GM10847 (cell line): ENCODE results near the gene TIAM2.

Experiments used
- POLR2A ChIP-seq: IDR thresholded peaks from 2 replicates; pipeline ENCODE4 v1.6.1; 2011; ENCODE audit not compliant: insufficient read length; ENCODE audit errors: extremely low read depth

The TIAM2 gene

DNA sequence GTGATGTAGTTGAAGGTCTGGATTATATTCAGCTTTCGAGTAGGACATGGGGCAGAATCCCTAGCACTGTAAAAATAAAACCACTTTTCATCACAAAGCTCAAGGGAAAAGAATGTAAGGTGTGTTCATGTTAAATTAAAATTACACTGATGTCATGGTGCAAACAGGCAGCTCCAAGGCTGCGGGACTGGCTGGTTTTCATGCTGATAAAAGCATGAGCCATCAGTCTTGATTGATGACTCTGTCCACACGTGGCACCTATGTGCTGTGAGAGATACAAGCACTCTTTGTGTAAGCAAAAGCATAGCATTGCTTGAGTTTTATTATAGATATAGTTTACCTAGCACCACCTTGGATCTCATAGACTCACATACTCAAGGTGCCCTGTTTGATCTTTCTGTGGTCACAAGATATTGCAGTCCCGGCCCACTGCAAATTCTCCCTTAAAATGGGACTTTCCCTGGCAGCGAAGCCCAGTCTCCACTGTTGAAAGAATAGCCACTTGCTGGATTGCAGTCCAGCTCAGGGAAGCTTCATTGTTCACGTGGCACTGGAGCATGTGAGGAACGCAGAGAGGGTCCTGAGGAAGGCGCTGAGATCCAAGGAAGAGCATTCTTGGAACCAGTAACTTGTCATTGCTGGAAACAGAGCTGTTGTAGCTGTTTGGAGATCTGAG is 90.6 kb downstream of the TIAM2 start:
- no peak for TF ChIP-seq POLR2A

DNA sequence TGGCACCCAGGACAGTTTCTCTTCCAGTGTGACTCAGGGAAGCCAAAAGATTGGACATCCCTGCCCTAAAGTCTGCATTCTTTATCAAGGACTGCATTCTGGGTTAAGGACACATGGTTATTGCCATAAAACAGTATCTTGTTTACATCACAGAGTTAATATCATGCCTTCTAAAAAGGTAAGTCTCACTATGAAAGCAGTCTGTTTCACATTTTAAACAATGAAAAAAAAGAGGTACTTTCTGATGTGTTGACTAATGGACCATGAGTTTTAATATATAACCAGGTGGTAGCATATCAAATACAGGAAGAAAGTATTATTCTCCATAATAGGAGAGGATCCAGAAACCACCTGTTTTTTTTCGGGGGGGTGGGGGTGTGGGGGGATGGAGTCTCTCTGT is 93.7 kb downstream of the TIAM2 start:
- TF ChIP-seq POLR2A: no peak

DNA sequence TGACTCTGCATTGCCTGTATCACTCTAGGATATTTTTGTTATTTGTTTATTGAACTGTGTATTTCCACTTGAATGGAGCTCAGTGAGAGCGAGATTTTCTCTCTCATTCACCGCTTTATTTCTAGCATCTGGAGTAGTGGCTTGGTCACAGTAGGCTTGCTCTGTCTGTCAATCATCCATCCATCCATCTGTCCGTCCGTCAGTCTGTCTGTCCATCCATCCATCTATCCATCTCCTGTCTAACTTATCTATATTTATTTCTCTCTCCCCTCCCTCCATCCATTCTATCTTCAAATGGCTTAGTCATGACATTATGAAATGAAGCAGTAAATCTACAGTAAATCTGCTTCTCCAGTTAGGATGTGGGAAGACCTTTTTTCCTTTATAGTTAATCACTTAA is 94.6 kb downstream of the TIAM2 start:
- TF ChIP-seq POLR2A: no peak

GRCh38 chr6:155090166-155090565 is 95.1 kb downstream of the TIAM2 start:
- TF ChIP-seq POLR2A: no peak

DNA sequence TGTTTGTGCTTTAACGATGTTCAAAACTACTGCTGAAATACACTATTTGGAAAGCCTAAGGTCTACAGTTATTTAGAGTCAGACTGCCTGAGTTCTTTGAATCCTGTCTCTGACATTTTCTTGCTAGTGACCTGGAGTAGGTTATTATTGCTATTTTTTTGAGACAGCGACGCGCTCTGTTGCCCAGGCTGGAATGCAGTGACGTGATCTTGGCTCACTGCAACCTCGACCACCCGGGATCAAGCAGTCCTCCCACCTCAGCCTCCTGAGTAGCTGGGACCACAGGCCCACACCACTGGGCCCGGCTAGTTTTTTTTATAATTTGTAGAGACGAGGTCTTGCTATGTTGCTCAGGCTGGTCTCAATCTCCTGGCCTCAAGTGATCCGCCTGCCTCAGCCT is 96.6 kb downstream of the TIAM2 start:
- no peak for TF ChIP-seq POLR2A

DNA sequence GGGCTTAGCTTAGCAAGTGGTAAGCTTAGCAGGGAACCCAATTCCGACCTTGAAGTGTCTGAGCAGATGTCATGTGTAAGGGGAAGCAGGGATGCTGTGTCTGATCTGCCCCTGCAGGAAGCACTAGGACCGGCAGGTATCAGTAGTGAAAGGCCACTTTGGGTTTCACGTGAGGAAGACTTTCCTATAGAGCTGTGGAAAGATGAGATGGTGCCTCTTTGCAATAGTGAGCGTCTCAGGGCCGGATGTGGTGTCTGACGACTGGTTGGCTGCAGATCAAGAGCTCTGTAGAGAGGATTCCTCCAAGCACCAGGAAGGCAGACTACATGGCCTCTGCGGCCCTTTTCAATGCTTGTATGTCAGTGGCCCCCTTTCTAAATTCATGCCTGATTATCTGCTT is 98.3 kb downstream of the TIAM2 start:
- no peak for TF ChIP-seq POLR2A

- no peak for TF ChIP-seq POLR2A
These were observed 105.0 kb downstream of the TIAM2 start for GRCh38 chr6:155100087-155100486.

- no peak for TF ChIP-seq POLR2A
These were observed 105.5 kb downstream of the TIAM2 start for GRCh38 chr6:155100591-155100990.

DNA sequence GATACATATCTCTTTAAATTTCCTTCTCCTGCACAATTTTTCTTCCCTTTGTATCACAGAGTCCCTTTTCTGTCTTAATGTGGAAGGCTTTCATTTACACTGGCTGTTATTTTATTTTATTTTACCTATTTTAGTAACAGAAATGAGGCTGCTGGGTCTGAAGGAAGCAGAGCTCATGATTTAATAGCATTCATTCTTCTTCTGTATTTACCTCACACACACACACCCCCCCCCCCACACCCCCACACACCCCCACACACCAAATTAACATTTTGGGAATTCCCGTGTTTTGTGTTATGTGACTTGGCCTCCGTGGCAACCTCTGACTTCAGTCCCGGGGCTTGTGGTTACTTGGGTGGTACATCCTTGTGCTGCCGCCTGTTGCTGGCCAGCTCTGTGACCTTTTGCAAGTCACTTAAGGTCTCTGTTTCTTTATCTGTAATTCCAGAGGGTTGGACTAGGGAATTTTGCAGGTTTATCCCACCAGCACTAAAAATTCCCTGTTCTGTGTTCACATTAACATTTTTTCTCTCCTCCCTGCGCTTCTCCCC is 108.8 kb downstream of the TIAM2 start:
- TF ChIP-seq POLR2A: no peak

GRCh38 chr6:155106456-155107115 is 111.5 kb downstream of the TIAM2 start:
- no peak for TF ChIP-seq POLR2A

- no peak for TF ChIP-seq POLR2A
These were observed 112.4 kb downstream of the TIAM2 start for GRCh38 chr6:155107432-155108069.

- no peak for TF ChIP-seq POLR2A
These were observed 113.1 kb downstream of the TIAM2 start for GRCh38 chr6:155108070-155108820.

DNA sequence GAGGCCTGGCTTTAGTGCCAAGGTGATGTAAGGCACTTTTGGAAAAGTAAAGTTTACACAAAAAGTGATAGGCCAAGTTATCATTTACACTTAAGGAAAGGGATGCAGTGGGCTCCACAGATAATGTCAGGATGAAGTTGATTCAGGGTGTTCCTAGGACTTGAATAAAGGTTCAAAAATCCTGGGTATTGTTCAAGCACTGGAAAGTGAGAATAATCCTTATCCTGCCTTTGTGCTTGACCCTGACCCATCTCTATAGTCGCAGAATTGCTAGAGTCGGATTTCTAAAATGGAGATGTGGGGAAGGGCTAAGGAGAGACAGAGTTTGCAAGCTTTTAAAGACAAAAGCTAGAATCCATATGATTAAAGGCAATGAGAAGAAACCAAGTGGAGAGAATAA is 115.6 kb downstream of the TIAM2 start:
- TF ChIP-seq POLR2A: no peak

GRCh38 chr6:155112757-155113156 is 117.6 kb downstream of the TIAM2 start:
- TF ChIP-seq POLR2A: no peak

GRCh38 chr6:155115893-155116570 is 120.9 kb downstream of the TIAM2 start:
- no peak for TF ChIP-seq POLR2A
